ENCODE measurements around the gene ANKIB1.
"Not testable (repeated sequence)": the region's sequence is repeated elsewhere in the genome, so short reads cannot be mapped to it uniquely, and the experiment has no call there.

Gene ANKIB1

GRCh38 chr7:92402920-92403759, 157.4 kb downstream of the ANKIB1 start:
- no peak for DNase-seq (ENCODE audit: low read depth)

- DNase-seq (ENCODE audit: low read depth), result no peak
Observed at GRCh38 chr7:92403760-92404074, 157.9 kb downstream of the ANKIB1 start.

DNA sequence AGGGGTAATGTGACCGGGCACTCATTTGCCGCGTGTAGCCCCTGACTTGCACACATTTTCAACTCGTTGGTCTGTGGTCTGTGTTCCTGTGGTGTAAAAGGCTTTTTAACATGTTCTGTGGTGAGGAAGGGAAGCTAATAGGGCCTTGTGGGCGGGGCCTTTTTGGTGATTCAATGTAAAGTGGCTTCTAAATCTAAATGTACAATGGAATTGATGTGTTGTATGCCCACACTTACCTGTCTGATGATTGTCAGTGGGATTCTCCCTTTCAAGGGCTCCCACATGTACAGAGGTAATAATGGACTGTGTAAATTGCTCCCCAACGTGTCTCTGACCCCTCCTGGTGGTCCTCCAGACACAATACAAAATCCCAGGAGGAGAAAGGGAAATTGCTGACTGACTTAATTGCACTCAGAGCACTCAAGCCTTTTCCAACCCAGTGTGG, 158.4 kb downstream of the ANKIB1 start:
- DNase-seq (ENCODE audit: low read depth), result peak; percentile 22

GRCh38 chr7:92409357-92409756, 163.6 kb downstream of the ANKIB1 start:
- DNase-seq (ENCODE audit: low read depth), result no peak

DNA sequence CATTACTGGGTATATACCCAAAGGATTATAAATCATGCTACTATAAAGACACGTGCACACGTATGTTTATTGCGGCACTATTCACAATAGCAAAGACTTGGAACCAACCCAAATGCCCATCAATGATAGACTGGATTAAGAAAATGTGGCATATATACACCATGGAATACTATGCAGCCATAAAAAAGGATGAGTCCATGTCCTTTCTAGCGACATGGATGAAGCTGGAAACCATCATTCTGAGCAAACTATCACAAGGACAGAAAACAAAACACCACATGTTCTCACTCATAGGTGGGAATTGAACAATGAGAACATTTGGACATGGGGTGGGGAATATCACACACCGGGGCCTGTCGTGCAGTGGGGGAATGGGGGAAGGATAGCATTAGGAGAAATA, 164.4 kb downstream of the ANKIB1 start:
- DNase-seq (ENCODE audit: low read depth), result not testable (repeated sequence)

- no peak for DNase-seq (ENCODE audit: low read depth)
Observed at GRCh38 chr7:92412745-92413144, 167.0 kb downstream of the ANKIB1 start.

GRCh38 chr7:92413550-92413949, 167.8 kb downstream of the ANKIB1 start:
- DNase-seq (ENCODE audit: low read depth), result no peak

GRCh38 chr7:92415225-92415624, 169.5 kb downstream of the ANKIB1 start:
- no peak for DNase-seq (ENCODE audit: low read depth)

DNA sequence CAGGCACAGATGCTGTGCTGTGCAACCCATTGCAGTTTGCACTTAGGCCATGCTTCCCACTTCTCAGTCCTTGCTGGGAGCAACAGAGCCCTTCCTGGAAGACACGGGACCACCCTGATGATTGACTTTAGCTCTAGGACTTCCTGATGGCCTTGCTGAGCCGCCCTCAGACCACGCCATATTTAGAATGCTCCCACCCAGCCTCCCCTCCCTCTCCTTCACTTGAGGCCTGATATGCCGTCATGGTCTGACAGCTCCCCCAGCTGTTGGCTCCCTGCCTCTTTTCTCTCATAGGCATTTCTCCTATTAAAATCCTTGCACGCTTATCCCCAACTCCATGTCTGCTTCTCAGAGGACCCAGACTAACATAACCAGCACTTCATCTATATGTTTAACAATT, 172.1 kb downstream of the ANKIB1 start:
- DNase-seq (ENCODE audit: low read depth), result no peak

DNA sequence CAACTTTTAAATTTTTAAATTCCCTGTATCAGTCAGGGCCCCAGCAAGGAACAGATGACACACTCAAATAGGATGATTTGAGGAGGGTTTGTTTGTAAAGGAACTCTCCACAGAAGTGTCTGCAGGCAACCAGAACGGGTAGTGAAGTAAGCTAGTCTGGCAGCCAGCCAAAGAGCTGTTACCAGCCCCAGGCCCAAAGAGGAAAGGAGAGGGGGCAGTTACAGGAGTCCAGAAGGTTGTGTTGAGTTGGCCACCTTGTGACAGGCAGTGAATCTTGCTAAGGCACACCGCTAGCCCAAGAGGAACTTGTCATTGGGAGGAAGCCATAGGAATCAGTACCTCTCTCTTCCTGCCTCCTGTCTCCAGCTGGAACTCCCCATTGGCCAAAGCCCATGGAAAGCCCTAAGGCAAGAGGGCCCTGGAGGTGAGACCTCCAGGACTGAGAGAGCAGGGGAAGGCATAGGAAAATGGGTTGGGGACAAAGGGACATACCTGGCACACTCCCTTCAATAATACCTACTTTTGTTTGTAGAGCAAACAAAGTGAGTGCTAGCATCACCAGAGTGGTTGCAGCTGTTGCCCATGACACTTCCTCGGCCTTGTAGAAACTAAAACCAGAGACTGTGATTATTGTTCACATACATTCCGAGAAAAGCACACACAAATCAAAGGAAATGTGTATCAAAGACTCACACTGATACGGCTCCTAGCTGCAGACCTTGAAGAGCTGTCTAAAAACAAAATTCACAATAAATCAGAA, 176.1 kb downstream of the ANKIB1 start:
- no peak for DNase-seq (ENCODE audit: low read depth)

DNA sequence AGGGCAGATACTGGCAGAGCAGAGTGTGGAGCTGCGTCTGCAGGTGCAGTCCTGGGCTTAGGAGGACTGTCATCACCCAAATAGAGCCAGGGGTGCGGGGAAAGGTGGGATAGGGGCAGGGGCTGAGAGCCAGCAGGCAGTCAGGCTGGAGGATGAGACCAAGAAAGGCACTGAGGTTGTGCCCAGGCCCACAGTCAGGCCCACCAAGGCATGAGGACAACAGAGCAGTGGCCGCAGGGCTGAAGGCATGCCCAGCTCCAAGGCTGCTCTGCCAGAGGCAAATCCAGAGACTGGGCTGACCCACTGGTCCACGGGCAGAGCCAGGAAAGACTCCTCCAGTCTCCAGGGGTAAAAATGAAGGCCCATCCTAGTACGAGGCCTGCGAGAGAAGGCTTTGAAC, 177.2 kb downstream of the ANKIB1 start:
- no peak for DNase-seq (ENCODE audit: low read depth)

DNA sequence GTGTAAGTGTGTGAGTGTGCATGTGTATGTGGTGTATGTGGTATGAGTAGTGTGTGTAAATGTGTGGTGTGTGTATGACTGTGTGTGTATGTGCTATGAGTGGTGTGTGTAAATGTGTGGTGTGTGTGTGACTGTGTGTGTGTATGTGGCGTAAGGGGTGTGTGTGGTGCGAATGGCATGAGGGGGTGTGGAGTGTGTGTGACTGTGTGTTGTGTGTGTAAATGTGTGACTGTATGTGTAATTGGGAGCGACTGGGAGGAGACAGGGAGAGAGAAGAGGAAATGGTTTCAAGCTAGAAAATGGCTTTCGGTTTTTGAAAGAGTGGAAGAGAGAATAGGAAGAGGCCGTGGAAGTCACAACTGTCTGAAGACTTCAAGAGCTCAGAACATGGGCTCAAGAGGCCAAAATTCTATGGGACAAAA, 177.9 kb downstream of the ANKIB1 start:
- DNase-seq (ENCODE audit: low read depth), result no peak

GRCh38 chr7:92425311-92425947, 179.7 kb downstream of the ANKIB1 start:
- no peak for DNase-seq (ENCODE audit: low read depth)

DNA sequence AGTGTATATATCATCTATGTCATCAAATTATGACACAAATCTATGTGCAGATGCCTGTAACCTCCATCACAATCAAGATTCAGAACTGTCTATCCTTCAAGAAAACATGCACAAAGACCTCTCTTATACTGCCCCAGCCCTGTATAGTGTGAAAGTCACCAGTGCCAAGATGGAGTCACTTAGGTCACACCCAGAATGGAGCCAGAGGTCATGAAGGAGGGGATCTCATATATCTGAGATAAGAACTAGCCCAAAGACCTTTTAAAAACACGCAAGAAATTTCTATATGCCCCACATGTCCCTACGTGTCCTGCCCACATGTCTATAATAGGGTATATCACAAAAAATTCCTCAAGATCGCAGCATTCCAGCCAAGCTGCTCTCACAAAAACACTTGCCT, 181.4 kb downstream of the ANKIB1 start:
- DNase-seq (ENCODE audit: low read depth), result no peak

GRCh38 chr7:92432299-92432946, 186.6 kb downstream of the ANKIB1 start:
- no peak for DNase-seq (ENCODE audit: low read depth)

GRCh38 chr7:92433019-92433418, 187.2 kb downstream of the ANKIB1 start:
- no peak for DNase-seq (ENCODE audit: low read depth)

GRCh38 chr7:92435542-92435941, 189.8 kb downstream of the ANKIB1 start:
- DNase-seq (ENCODE audit: low read depth), result no peak

- no peak for DNase-seq (ENCODE audit: low read depth)
Observed at GRCh38 chr7:92436612-92437445, 191.1 kb downstream of the ANKIB1 start.

DNA sequence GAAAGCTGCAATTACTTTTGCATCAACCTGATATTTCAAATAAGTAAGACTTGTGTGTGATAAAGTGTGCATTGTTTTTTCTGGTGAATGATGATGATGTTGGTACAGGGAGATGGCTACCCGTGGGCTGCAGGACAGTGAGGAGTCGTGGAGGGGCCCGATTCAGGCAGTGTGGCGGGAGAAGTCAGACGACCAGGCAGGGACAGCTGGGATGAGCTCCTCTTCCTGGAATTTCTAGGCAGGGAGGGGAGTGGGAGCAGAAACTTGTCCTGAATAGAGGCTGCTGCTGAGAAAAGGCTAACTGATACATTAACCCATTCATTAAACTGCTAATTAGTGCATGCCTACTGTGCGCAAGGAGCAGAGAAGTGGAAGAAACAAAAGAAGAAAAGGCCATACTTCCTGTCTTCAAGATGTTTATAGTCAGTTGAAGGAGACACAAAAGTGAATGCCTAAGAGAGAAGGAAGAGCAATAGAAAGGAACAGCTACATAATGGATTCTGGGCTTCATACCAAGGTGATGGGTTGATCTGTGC, 192.2 kb downstream of the ANKIB1 start:
- DNase-seq (ENCODE audit: low read depth), result no peak

DNA sequence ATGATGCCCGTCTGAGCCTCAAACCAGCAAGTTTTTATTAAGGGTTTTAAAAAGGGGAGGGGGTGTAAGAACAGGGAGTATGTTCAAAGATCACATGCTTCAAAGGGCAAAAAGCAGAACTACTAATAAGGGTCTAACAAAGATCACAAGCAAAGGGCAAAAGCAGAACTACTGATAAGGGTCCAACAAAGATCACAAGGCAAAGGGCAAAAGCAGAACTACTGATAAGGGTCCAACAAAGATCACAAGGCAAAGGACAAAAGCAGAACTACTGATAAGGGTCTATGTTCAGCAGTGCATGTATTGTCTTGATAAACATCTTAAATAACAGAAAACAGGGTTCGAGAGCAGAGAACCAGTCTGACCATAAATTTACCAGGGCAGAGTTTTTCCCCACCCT, 196.9 kb downstream of the ANKIB1 start:
- DNase-seq (ENCODE audit: low read depth), result not testable (repeated sequence)

- no peak for DNase-seq (ENCODE audit: low read depth)
Observed at GRCh38 chr7:92446869-92447344, 201.1 kb downstream of the ANKIB1 start.

Measured in stimulated activated CD4-positive, alpha-beta T cell treated with anti-CD3 and anti-CD28 coated beads, Interleukin-2, amount 100 ng/mL, for 4 hours (primary cell).